ENCODE results near the gene PTPN21. TPM values are rescaled to one million over a fixed set of nuclear protein-coding genes. Genes with fewer than 3 reads are reported as not detected.

PTPN21 gene
- total and polyA plus RNA-seq, 9 of the 15 experiments (the other 6 are each of a cell fraction or from before 2014, with no cell fraction given): 0.06 to 1.9 (median 0.94) TPM

GRCh38 chr14:88426271-88426670 is 128.5 kb downstream of the PTPN21 start:
- Histone ChIP-seq H3K4me1 (replicated peaks in 1 of 2; ENCODE audit: control insufficient read depth in 2 of 2, insufficient read depth in 2 of 2, low read length in 2 of 2) (no peaks in the 10 kb centered on the region), H2AFZ (ENCODE audit: low read depth, low read length) (no peak overlapping the region), H3K9me3 (replicated peaks; ENCODE audit: control insufficient read depth, insufficient read depth, low read depth, low read length) (no peaks in the 10 kb centered on the region), H3K27ac (ENCODE audit: extremely low read depth, low read depth, low read length) (no peak overlapping the region), H4K20me1 (replicated peaks; ENCODE audit: control insufficient read depth, insufficient read depth, low read length) (no peaks in the 10 kb centered on the region), H3K79me2 (ENCODE audit: control insufficient read depth, insufficient read depth, low read length) (no peaks in the 10 kb centered on the region), H3K4me2 (ENCODE audit: insufficient read depth, low read length) (no peak overlapping the region), H3K9ac (ENCODE audit: insufficient read depth in 1 of 2, low read depth in 2 of 2, low read length in 2 of 2) (no peak overlapping the region), H3K4me3 (no peak overlapping the region), H3K27me3 (ENCODE audit: control insufficient read depth in 2 of 2, insufficient read depth in 2 of 2, low read length in 2 of 2) (no peaks in the 10 kb centered on the region), H3K36me3 (ENCODE audit: control insufficient read depth, insufficient read depth, low read length) (no peaks in the 10 kb centered on the region), H3K9me1 (ENCODE audit: control insufficient read depth, insufficient read depth, low read length) (no peaks in the 10 kb centered on the region)
- 50% methylated on average over 7 of the region's 7 CpGs for WGBS (ENCODE audit: insufficient coverage, low coverage, missing lambda C conversion rate)
- BruUV-seq (replicated peaks): no TSS peak
- FAIRE-seq: no peak
- intact Hi-C loops (cut with micrococcal nuclease) (no loop called here), in situ Hi-C loops (cut with MboI) (no loop called here)
- no peak for DNase-seq (ENCODE audit: extremely low read depth in 1 of 4, low spot score in 3 of 4)
- no peak for ATAC-seq
- ChIA-PET CTCF (ENCODE audit: low intra/inter-chr PET ratio) (no interaction called here), POLR2A (no interaction called here)
- no peak for TF ChIP-seq ETV6 (IDR thresholded peaks at IDR 0.05; ENCODE audit: borderline replicate concordance in 1 of 2, low read depth in 2 of 2, low read length in 1 of 2)
- TF ChIP-seq ETV6 (CRISPR knock-in tag; IDR thresholded peaks at IDR 0.05; ENCODE audit: borderline replicate concordance): no peak
- no peak for TF ChIP-seq ID3 (CRISPR knock-in tag; IDR thresholded peaks at IDR 0.05)
- TF ChIP-seq ID3 (tag; IDR thresholded peaks at IDR 0.05): no peak
- no peak for TF ChIP-seq FOXJ3 (CRISPR knock-in tag; IDR thresholded peaks at IDR 0.05)
- TF ChIP-seq ZNF583 (CRISPR knock-in tag; IDR thresholded peaks at IDR 0.05): no peak
- TF ChIP-seq CUX1 (CRISPR knock-in tag; IDR thresholded peaks at IDR 0.05): no peak
- TF ChIP-seq CBFA2T3 (IDR thresholded peaks at IDR 0.05): no peak
- no peak for TF ChIP-seq NBN (IDR thresholded peaks at IDR 0.05; ENCODE audit: low read depth)
- no peak for TF ChIP-seq E2F3 (CRISPR knock-in tag; IDR thresholded peaks at IDR 0.05)
- TF ChIP-seq ZNF551 (CRISPR knock-in tag; IDR thresholded peaks at IDR 0.05): no peak
- no peak for TF ChIP-seq FUS (optimal IDR thresholded peaks at IDR 0.05; ENCODE audit: low read depth, low read length)
- TF ChIP-seq POLR2A (conservative IDR thresholded peaks at IDR 0.05): no peak
- no peak for TF ChIP-seq HMGXB4 (CRISPR knock-in tag; IDR thresholded peaks at IDR 0.05)
- no peak for TF ChIP-seq SMARCE1 (IDR thresholded peaks at IDR 0.05)
- no peak for TF ChIP-seq FOXP4 (CRISPR knock-in tag; IDR thresholded peaks at IDR 0.05; ENCODE audit: borderline replicate concordance)
- no peak for TF ChIP-seq ZNF143 (CRISPR knock-in tag; IDR thresholded peaks at IDR 0.05)
